HG02642 (cell line): ENCODE results near the gene AKT3.
"Not testable (repeated sequence)": the region's sequence is repeated elsewhere in the genome, so short reads cannot be mapped to it uniquely, and the experiment has no call there.

ENCODE experiments used
- ATAC-seq: cut with Tn5 transposase; IDR thresholded peaks from one replicate; pipeline ENCODE4 v1.9.1; 2021; ENCODE audit warnings: mild to moderate bottlenecking; ENCODE audit not compliant: unreplicated experiment, poor library complexity

Gene AKT3

GRCh38 chr1:243842978-243843511 lies 7.0 kb downstream of the AKT3 start:
- ATAC-seq: no peak

DNA sequence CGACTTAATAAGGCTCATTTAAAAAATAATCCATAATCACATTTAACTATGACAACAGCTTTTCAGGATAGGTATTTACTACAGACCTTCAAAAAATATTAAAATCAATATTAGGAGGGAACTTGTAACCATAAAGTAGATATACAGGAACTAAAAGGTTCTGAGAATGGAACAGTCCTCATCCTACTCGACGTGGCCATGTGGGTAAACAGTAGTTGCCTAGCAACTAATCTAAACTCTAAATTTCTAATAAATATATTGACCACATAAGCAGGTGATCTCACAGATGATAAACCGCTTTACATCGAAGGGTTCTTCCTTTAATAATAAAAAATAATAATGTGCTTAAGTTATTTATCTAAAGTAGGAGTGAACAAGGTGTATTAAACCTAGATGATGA lies 7.9 kb downstream of the AKT3 start:
- no peak for ATAC-seq

GRCh38 chr1:243841507-243841906 lies 8.5 kb downstream of the AKT3 start:
- ATAC-seq: no peak

- ATAC-seq: no peak
These were observed 12.0 kb downstream of the AKT3 start for GRCh38 chr1:243837907-243838535.

GRCh38 chr1:243834130-243834529 lies 15.9 kb downstream of the AKT3 start:
- ATAC-seq: no peak

- ATAC-seq: no peak
These were observed 18.6 kb downstream of the AKT3 start for GRCh38 chr1:243831463-243831862.

DNA sequence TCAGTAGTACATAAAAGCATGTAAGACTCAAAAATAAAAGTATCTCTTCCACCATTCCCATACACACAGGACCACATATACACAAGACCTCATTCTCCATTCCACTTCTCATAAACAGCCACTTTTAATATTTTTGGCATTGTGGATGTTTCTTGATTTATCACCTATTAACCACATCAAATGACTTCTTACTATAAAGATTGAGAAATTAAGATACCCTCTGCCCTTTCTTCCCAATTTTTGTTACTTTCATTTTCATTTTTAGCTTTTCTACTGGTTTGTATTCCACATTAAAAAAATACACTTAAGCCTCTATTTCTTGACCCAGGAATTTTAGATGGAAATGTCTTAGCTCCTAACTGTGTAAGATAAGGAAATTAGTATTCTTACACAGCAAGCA lies 22.8 kb downstream of the AKT3 start:
- no peak for ATAC-seq

- ATAC-seq: not testable (repeated sequence)
These were observed 25.1 kb downstream of the AKT3 start for GRCh38 chr1:243824907-243825306.

GRCh38 chr1:243821177-243821680 lies 28.8 kb downstream of the AKT3 start:
- no peak for ATAC-seq

GRCh38 chr1:243819438-243819839 lies 30.6 kb downstream of the AKT3 start:
- ATAC-seq: no peak

DNA sequence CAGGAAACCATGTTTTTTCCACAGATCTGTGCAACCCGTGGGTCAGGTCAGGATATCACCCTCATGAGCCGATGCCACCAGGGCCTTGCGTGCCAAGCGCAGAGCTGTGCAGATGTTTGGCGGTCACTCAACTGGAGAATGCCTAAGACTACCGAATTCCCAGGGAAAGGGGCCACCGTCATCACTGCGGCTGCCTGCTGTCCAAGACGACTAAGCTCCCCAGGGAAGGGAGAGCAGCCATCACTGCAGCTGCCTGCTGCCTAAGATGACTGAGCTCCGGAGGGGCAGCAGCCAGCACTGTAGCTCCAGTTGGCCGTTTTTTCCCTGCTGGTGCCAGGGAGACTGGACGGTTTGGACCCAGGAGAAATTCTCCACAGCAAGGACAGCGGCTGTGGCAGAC lies 31.1 kb downstream of the AKT3 start:
- ATAC-seq: no peak

DNA sequence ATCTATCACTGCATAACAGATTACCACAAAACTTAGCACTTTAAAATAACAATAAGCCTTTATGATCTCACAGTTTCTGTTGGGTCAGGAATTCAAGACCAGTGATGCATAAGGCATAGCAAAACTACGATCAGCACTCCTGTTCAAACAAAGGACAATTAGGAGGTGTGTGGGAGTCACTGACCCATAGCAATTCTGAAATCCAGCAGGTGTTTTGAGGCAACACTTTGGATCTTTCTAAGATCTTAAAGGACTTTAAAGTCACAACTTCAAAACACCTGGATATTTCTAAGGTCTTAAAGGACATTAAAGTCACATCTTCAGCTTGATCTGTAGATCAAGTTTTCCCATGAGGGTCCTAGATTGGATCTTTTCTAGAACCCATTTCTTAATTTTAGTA lies 35.3 kb downstream of the AKT3 start:
- no peak for ATAC-seq

DNA sequence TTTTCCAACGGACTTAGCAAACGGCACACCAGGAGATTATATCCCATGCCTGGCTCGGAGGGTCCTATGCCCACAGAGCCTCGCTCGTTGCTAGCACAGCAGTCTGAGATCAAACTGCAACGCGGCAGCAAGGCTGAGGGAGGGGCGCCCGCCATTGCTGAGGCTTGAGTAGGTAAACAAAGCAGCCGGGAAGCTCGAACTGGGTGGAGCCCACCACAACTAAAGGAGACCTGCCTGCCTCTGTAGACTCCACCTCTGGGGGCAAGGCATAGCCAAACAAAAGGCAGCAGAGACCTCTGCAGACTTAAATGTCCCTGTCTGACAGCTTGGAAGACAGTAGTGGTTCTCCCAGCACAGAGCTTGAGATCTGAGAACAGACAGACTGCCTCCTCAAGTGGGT lies 42.7 kb downstream of the AKT3 start:
- ATAC-seq: not testable (repeated sequence)

GRCh38 chr1:243806310-243806709 lies 43.7 kb downstream of the AKT3 start:
- ATAC-seq: no peak

GRCh38 chr1:243802736-243803135 lies 47.3 kb downstream of the AKT3 start:
- ATAC-seq: no peak

DNA sequence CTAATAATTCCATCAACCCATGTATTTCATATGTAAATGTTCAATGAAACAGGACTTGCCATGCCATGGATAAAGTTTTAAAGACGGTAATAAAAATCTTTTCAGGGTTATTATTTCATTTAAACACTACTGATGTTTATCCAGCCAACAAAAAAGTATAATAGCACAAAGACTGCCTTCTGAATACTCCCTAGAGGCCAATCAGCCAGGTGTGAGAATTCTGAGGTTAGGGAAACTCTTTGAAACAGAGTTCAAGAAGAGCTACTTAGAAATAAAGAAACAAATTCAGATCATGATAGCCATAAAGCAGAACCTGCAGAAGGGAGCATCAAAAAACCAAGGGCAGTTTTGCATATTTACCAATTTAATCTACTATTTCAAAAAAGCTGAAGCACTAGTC lies 48.7 kb downstream of the AKT3 start:
- ATAC-seq: no peak

- no peak for ATAC-seq
These were observed 50.1 kb downstream of the AKT3 start for GRCh38 chr1:243799908-243800307.

DNA sequence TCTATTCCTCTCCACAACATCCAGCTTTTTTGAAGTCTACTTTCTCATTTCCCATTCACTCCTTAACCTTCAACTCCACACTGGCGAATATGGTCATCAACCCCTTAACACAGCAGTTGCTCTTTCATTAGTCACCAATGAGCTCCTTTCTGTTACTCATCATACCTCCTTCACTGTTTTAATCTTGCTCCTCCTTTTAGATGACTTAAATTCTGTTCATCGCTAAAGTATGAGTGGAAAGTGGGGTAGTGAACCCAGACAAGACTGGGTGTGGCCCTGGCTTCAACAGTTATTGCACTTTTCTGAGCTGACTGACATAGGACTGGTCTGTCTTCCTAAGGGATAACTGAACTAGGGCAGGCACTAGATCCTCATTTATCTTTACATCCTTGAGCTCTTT lies 51.3 kb downstream of the AKT3 start:
- no peak for ATAC-seq

GRCh38 chr1:243796016-243796415 lies 54.0 kb downstream of the AKT3 start:
- no peak for ATAC-seq

GRCh38 chr1:243793298-243793697 lies 56.7 kb downstream of the AKT3 start:
- no peak for ATAC-seq

GRCh38 chr1:243792891-243793290 lies 57.2 kb downstream of the AKT3 start:
- no peak for ATAC-seq

GRCh38 chr1:243792401-243792800 lies 57.6 kb downstream of the AKT3 start:
- ATAC-seq: no peak
